Adrenal gland (tissue), 5 donors: ENCODE data around the gene WDR49.

Experiments used
- CTCF ChIP-seq, 6 experiments: fragments of 450-650 bp in 4 of 6; fragments of 200-600 bp in 2 of 6; sonication (generic) in 1 of 6; IDR thresholded peaks; 1 replicate in 5 of 6; 2 replicates in 1 of 6; pipeline versions ENCODE4 v1.5.1 to v1.8.0; 2016 to 2021; ENCODE audit warnings: antibody characterized with exemption in 6 of 6, mild to moderate bottlenecking in 2 of 6, moderate library complexity in 1 of 6
- POLR2A ChIP-seq, 2 donors: fragments of 450-650 bp; IDR thresholded peaks; one replicate each; pipeline ENCODE4 v1.6.1; 2017; ENCODE audit warnings: antibody characterized with exemption in 2 of 2, mild to moderate bottlenecking in 2 of 2, moderate library complexity in 1 of 2
- donor health status: DM: no; HTN: no; CAD: no.

GRCh38 chr3:167691366-167691765 lies 37.6 kb upstream of the WDR49 start:
- TF ChIP-seq CTCF (IDR thresholded peaks at IDR 0.05), result no peak
- no peak for TF ChIP-seq POLR2A (IDR thresholded peaks at IDR 0.05)
